Neural cell (in vitro differentiated cells): ENCODE data around the gene OR52M1. TPM values are rescaled to one million over a fixed set of nuclear protein-coding genes. Genes with fewer than 3 reads are reported as not detected.
A peak's percentile ranks its signal among the peaks of the same experiment; 100 is the strongest.
"Not testable (repeated sequence)": the region's sequence is repeated elsewhere in the genome, so short reads cannot be mapped to it uniquely, and the experiment has no call there.

Experiments
- H2AFZ ChIP-seq: fragments of 200-600, 300-800 bp; sonication (generic), shearing (Covaris generic); 2 replicates; pipeline ENCODE4 v1.6.0; 2014; ENCODE audit warnings: low read depth, mild to moderate bottlenecking, antibody characterized with exemption, low read length, moderate library complexity
- H3F3A ChIP-seq: fragments of 200-600 bp; shearing (Covaris generic); 2 replicates; pipeline ENCODE4 v1.6.1; 2016; ENCODE audit warnings: mild to moderate bottlenecking, moderate library complexity, mixed read lengths, antibody characterized with exemption, low read length; ENCODE audit not compliant: insufficient read depth, poor library complexity, severe bottlenecking
- H3K27ac ChIP-seq: fragments of 200-600, 300-800 bp; sonication (generic), shearing (Covaris generic); 2 replicates; pipeline ENCODE4 v1.5.1; 2014; ENCODE audit warnings: mild to moderate bottlenecking, low read length, moderate library complexity
- H3K27me3 ChIP-seq: fragments of 300-800, 200-600 bp; sonication (generic), shearing (Covaris generic); 2 replicates; pipeline ENCODE4 v1.6.0; 2014; ENCODE audit warnings: mild to moderate bottlenecking, low read depth, low read length, moderate library complexity; ENCODE audit not compliant: insufficient read depth
- H3K36me3 ChIP-seq: fragments of 300-800, 200-600 bp; sonication (generic), shearing (Covaris generic); 2 replicates; pipeline ENCODE4 v1.5.1; 2014; ENCODE audit warnings: mild to moderate bottlenecking, antibody characterized with exemption, low read length, moderate library complexity; ENCODE audit not compliant: insufficient read depth
- H3K4me2 ChIP-seq: fragments of 300-800, 200-600 bp; sonication (generic), shearing (Covaris generic); 2 replicates; pipeline ENCODE4 v1.6.0; 2014; ENCODE audit warnings: mild to moderate bottlenecking, low read length
- H3K4me3 ChIP-seq: fragments of 300-800, 200-600 bp; sonication (generic), shearing (Covaris generic); 2 replicates; pipeline ENCODE4 v1.5.1; 2014; ENCODE audit warnings: mild to moderate bottlenecking, low read length, moderate library complexity
- H3K79me2 ChIP-seq: fragments of 200-600 bp; shearing (Covaris generic); replicated peaks from 2 replicates; pipeline ENCODE4 v1.6.0; 2014; ENCODE audit warnings: mild to moderate bottlenecking, low read length, moderate library complexity; ENCODE audit not compliant: insufficient read depth
- H3K9ac ChIP-seq: fragments of 300-800, 200-600 bp; sonication (generic), shearing (Covaris generic); 2 replicates; pipeline ENCODE4 v1.6.1; 2016; ENCODE audit warnings: mild to moderate bottlenecking, low read length, mixed read lengths
- H3K9me2 ChIP-seq: fragments of 200-600 bp; shearing (Covaris generic); 2 replicates; pipeline ENCODE4 v1.6.1; 2016; ENCODE audit warnings: mild to moderate bottlenecking, low read length, mixed read lengths; ENCODE audit not compliant: insufficient read depth
- H3K9me3 ChIP-seq: fragments of 200-600, 300-800 bp; sonication (generic), shearing (Covaris generic); 2 replicates; pipeline ENCODE4 v1.6.1; 2016; ENCODE audit warnings: mild to moderate bottlenecking, mixed run types, low read length, moderate library complexity, mixed read lengths
- H4K20me1 ChIP-seq: fragments of 200-600 bp; shearing (Covaris generic); 2 replicates; pipeline ENCODE4 v1.6.1; 2016; ENCODE audit warnings: mild to moderate bottlenecking, mixed run types; ENCODE audit not compliant: insufficient read depth
- EP300 ChIP-seq: fragments of 450-650 bp; conservative IDR thresholded peaks from 2 replicates; pipeline ENCODE4 v1.6.1; 2014; ENCODE audit warnings: antibody characterized with exemption, mild to moderate bottlenecking, moderate library complexity; ENCODE audit not compliant: poor library complexity, severe bottlenecking
- EZH2 ChIP-seq: fragments of 200-600, 300-800 bp; shearing (Covaris generic), sonication (generic); IDR thresholded peaks from 2 replicates; pipeline ENCODE4 v1.6.1; 2014; ENCODE audit warnings: antibody characterized with exemption, low read length, borderline replicate concordance, mild to moderate bottlenecking; ENCODE audit not compliant: insufficient read depth, poor library complexity, severe bottlenecking
- MXI1 ChIP-seq: fragments of 450-650 bp; conservative IDR thresholded peaks from 2 replicates; pipeline ENCODE4 v1.6.1; 2014; ENCODE audit warnings: antibody characterized with exemption, mild to moderate bottlenecking; ENCODE audit not compliant: poor library complexity, severe bottlenecking
- POLR2AphosphoS5 ChIP-seq: IDR thresholded peaks from 2 replicates; pipeline ENCODE4 v1.6.1; 2012
- RAD21 ChIP-seq: fragments of 450-650 bp; conservative IDR thresholded peaks from 2 replicates; pipeline ENCODE4 v1.6.1; 2014; ENCODE audit warnings: antibody characterized with exemption, mild to moderate bottlenecking, moderate library complexity
- REST ChIP-seq: IDR thresholded peaks from 2 replicates; pipeline ENCODE4 v1.6.1; 2012; ENCODE audit warnings: borderline replicate concordance
- SMC3 ChIP-seq: fragments of 450-650 bp; conservative IDR thresholded peaks from 2 replicates; pipeline ENCODE4 v1.6.1; 2014; ENCODE audit warnings: antibody characterized with exemption, mild to moderate bottlenecking, moderate library complexity; ENCODE audit not compliant: poor library complexity
- TAF1 ChIP-seq: IDR thresholded peaks from 2 replicates; pipeline ENCODE4 v1.6.1; 2012; ENCODE audit warnings: low read depth
- polyA plus RNA-seq: library from polyadenylated mRNA; depleted of rRNA; stranded (reverse); fragments of >200 nt; gene quantifications from 2 replicates; pipeline ENCODE4 v1.2.3, GENCODE V29; 2014
- TF ChIP-seq, protein P1 (sequence below): fragments of 450-650 bp; IDR thresholded peaks from 2 replicates; pipeline ENCODE4 v1.5.1; 2014; ENCODE audit warnings: antibody characterized with exemption, mild to moderate bottlenecking, moderate library complexity; ENCODE audit not compliant: poor library complexity, severe bottlenecking

OR52M1 gene
- polyA plus RNA-seq, 1 donor from 2014 or later: not detected

DNA sequence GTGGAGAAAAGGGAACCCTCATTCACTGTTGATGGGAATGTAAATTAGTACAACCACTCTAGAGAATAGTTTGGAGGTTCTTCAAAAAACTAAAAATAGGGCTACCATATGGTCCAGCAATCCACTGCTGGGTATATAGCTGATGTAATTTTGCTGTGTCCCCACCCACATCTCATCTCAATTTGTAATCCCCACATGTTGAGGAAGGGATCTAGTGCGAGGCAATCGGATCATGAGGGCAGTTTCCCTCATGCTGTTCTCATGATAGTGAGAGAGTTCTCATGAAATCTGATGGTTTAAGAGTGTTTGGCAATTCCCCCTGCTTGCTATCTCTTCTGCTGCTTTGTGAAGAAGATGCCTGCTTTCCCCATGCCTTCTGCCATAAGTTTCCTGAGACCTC, 17.1 kb upstream of the OR52M1 start:
- Histone ChIP-seq H3K9ac (no peak overlapping the region), H4K20me1 (no peaks in the 10 kb centered on the region), H2AFZ (no peak overlapping the region), H3K36me3 (no peaks in the 10 kb centered on the region), H3K9me2 (no peaks in the 10 kb centered on the region), H3K9me3 (no peaks in the 10 kb centered on the region), H3K4me2 (no peak overlapping the region), H3K27me3 (no peaks in the 10 kb centered on the region), H3K27ac (no peak overlapping the region), H3F3A (no peaks in the 10 kb centered on the region), H3K4me3 (no peak overlapping the region), H3K79me2 (no peaks in the 10 kb centered on the region)
- TF ChIP-seq SMC3: no peak
- TF ChIP-seq, protein P1, sequence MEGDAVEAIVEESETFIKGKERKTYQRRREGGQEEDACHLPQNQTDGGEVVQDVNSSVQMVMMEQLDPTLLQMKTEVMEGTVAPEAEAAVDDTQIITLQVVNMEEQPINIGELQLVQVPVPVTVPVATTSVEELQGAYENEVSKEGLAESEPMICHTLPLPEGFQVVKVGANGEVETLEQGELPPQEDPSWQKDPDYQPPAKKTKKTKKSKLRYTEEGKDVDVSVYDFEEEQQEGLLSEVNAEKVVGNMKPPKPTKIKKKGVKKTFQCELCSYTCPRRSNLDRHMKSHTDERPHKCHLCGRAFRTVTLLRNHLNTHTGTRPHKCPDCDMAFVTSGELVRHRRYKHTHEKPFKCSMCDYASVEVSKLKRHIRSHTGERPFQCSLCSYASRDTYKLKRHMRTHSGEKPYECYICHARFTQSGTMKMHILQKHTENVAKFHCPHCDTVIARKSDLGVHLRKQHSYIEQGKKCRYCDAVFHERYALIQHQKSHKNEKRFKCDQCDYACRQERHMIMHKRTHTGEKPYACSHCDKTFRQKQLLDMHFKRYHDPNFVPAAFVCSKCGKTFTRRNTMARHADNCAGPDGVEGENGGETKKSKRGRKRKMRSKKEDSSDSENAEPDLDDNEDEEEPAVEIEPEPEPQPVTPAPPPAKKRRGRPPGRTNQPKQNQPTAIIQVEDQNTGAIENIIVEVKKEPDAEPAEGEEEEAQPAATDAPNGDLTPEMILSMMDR: no peak
- TF ChIP-seq EP300: no peak
- no peak for TF ChIP-seq POLR2AphosphoS5
- TF ChIP-seq EZH2: no peak
- no peak for TF ChIP-seq TAF1
- no peak for TF ChIP-seq MXI1
- TF ChIP-seq REST: no peak
- no peak for TF ChIP-seq RAD21

GRCh38 chr11:4531686-4532085, 13.3 kb upstream of the OR52M1 start:
- H3K27ac ChIP-seq, H3K9ac ChIP-seq, H3K4me2 ChIP-seq, H3K36me3 ChIP-seq, H3K79me2 ChIP-seq, H3K4me3 ChIP-seq, H3F3A ChIP-seq, H3K9me2 ChIP-seq, H3K27me3 ChIP-seq, H4K20me1 ChIP-seq, H3K9me3 ChIP-seq, H2AFZ ChIP-seq: not testable (repeated sequence)

GRCh38 chr11:4539603-4540219, 5.3 kb upstream of the OR52M1 start:
- TF ChIP-seq MXI1 (no peak), TAF1 (no peak), SMC3 (peak; percentile 58), RAD21 (no peak), EZH2 (no peak), POLR2AphosphoS5 (no peak), EP300 (no peak), REST (no peak)
- TF ChIP-seq, protein P1: peak; percentile 51
- Histone ChIP-seq H3K79me2 (no peaks in the 10 kb centered on the region), H3K4me2 (no peak overlapping the region), H3F3A (no peaks in the 10 kb centered on the region), H3K9ac (no peak overlapping the region), H3K27ac (no peak overlapping the region), H3K9me2 (no peaks in the 10 kb centered on the region), H4K20me1 (no peaks in the 10 kb centered on the region), H3K36me3 (no peaks in the 10 kb centered on the region), H3K4me3 (no peak overlapping the region), H3K27me3 (no peaks in the 10 kb centered on the region), H3K9me3 (no peaks in the 10 kb centered on the region), H2AFZ (no peak overlapping the region)
